ENCODE measurements around the gene PNPLA7. TPM values are rescaled to one million over a fixed set of nuclear protein-coding genes. Genes with fewer than 3 reads are reported as not detected.

The PNPLA7 gene
- total RNA-seq, 1 donor from 2014 or later: 8.8 TPM

GRCh38 chr9:137494550-137495351 is 55.5 kb downstream of the PNPLA7 start:
- Mint-ChIP-seq H3K27me3 (no peaks in the 10 kb centered on the region), H3K4me3 (ENCODE audit: low read depth) (no peak overlapping the region), H3K4me1 (ENCODE audit: low read depth) (no peaks in the 10 kb centered on the region), H3K36me3 (ENCODE audit: insufficient read depth) (no peaks in the 10 kb centered on the region), H3K9me3 (ENCODE audit: low read depth) (no peaks in the 10 kb centered on the region), H3K27ac (no peak overlapping the region)
- no peak for TF ChIP-seq CTCF (IDR thresholded peaks at IDR 0.05; ENCODE audit: unreplicated experiment)
- no peak for DNase-seq (ENCODE audit: low spot score, unreplicated experiment)

- no peak for DNase-seq (ENCODE audit: low spot score, unreplicated experiment)
- Mint-ChIP-seq H3K9me3 (ENCODE audit: low read depth) (no peaks in the 10 kb centered on the region), H3K27ac (no peak overlapping the region), H3K36me3 (ENCODE audit: insufficient read depth) (no peaks in the 10 kb centered on the region), H3K4me1 (ENCODE audit: low read depth) (no peaks in the 10 kb centered on the region), H3K27me3 (no peaks in the 10 kb centered on the region), H3K4me3 (ENCODE audit: low read depth) (no peak overlapping the region)
- TF ChIP-seq CTCF (IDR thresholded peaks at IDR 0.05; ENCODE audit: unreplicated experiment): no peak
Measured at GRCh38 chr9:137494104-137494544, 56.1 kb downstream of the PNPLA7 start.

DNA sequence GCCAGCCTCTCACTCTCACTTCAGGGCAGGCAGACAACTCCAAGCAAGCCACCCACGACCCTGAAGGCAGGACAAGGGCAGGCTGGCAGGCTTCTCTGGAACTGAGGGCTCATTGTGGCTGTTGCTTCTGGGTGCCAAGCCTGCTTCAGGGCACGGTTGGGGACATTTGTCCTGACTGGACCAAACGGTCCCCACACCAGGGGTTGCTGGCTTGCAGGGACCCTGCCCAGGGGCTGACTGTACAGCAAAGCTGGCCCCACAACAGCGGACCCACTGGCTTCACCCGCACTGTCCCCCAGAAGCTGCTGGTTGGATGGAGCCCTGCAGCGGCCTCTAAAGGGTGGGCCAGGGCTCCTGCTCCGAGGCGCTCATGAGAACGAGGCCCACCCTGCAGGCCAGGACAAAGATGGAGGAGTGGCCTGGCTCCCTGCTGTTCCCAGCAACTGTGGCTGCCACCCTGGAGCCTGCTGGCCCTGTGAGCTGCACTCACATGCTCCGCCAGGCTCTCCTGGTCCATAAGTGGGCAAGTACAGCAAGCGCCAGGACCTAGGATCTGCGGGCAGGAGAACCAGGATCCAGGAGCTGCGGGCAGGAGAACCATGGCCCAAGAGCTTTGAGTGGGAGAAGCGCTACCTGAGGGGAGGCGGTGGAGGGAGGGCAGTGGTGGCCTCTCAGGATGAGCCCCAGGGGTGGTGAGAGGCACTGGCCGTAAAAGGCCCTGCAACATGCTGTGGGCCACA is 56.7 kb downstream of the PNPLA7 start:
- DNase-seq (ENCODE audit: low spot score, unreplicated experiment): no peak
- no peak overlapping the region for H3K27ac Mint-ChIP-seq
- H3K4me3 Mint-ChIP-seq (ENCODE audit: low read depth): no peak overlapping the region
- no peaks in the 10 kb centered on the region for H3K27me3 Mint-ChIP-seq
- H3K4me1 Mint-ChIP-seq (ENCODE audit: low read depth): no peaks in the 10 kb centered on the region
- H3K9me3 Mint-ChIP-seq (ENCODE audit: low read depth): no peaks in the 10 kb centered on the region
- H3K36me3 Mint-ChIP-seq (ENCODE audit: insufficient read depth): no peaks in the 10 kb centered on the region
- no peak for TF ChIP-seq CTCF (IDR thresholded peaks at IDR 0.05; ENCODE audit: unreplicated experiment)

DNA sequence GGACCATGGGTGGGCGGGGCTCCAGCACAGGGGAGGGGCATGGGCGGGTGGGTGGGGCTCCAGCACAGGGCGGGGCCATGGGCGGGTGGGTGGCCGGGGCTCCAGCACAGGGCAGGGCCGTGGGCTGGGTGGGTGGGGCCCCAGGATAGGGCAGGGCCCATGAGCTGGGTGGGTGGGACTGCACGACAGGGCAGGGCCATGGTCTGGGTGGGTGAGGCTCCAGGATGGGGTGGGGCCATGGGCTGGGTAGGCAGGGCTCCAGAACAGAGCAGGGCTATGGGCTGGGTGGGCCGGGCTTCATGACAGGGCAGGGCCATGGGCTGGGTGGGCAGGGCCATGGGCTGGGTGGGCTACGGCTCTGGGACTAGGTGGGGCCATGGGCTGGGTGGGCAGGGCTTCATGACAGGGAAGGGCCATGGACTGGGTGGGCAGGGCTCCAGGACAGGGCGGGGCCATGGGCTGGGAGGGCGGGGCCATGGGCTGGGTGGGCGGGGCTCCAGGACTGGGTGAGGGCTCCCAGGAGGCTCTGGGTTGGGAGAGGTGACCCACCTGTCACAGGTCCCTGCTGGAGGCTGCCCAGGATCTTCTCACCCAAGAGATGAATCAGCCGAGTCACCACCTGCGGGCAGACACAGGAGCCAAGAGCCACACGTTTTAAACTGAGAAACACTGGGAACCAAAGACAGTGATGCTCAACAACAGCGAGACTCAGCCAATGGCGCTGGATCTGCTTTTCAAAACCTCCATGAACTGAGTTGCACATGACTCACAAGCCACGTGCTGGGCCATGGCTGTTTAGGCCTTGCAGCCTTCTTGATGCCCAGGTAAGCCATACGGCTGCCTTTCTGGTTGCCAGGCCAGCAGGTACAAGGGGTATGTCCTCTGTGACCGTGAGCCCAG is 57.5 kb downstream of the PNPLA7 start:
- Mint-ChIP-seq H3K27ac (no peak overlapping the region), H3K27me3 (no peaks in the 10 kb centered on the region), H3K4me3 (ENCODE audit: low read depth) (no peak overlapping the region), H3K4me1 (ENCODE audit: low read depth) (no peaks in the 10 kb centered on the region), H3K36me3 (ENCODE audit: insufficient read depth) (no peaks in the 10 kb centered on the region), H3K9me3 (ENCODE audit: low read depth) (no peaks in the 10 kb centered on the region)
- no peak for TF ChIP-seq CTCF (IDR thresholded peaks at IDR 0.05; ENCODE audit: unreplicated experiment)
- DNase-seq (ENCODE audit: low spot score, unreplicated experiment): no peak

Measured in progenitor cell of endocrine pancreas (in vitro differentiated cells).